Left forelimb (tissue), 1 donor: ENCODE results near the gene CCDC180.
A peak's percentile ranks its signal among the peaks of the same experiment; 100 is the strongest.
"Not testable (repeated sequence)": the region's sequence is repeated elsewhere in the genome, so short reads cannot be mapped to it uniquely, and the experiment has no call there.

ENCODE experiments used
- DNase-seq: peaks from one replicate; pipeline ENCODE4 v3.0.0-alpha.2; 2018; ENCODE audit warnings: low spot score

CCDC180 gene

GRCh38 chr9:97311798-97312500 is 4.5 kb downstream of the CCDC180 start:
- peak; percentile 52 for DNase-seq

- DNase-seq = no peak
Observed at GRCh38 chr9:97312556-97312955, 5.1 kb downstream of the CCDC180 start.

GRCh38 chr9:97313243-97313642 is 5.8 kb downstream of the CCDC180 start:
- DNase-seq = no peak

- DNase-seq = no peak
Observed at GRCh38 chr9:97313746-97314145, 6.3 kb downstream of the CCDC180 start.

GRCh38 chr9:97314503-97314902 is 7.0 kb downstream of the CCDC180 start:
- no peak for DNase-seq

GRCh38 chr9:97315550-97315949 is 8.1 kb downstream of the CCDC180 start:
- no peak for DNase-seq

- DNase-seq = no peak
Observed at GRCh38 chr9:97316904-97317303, 9.4 kb downstream of the CCDC180 start.

GRCh38 chr9:97318433-97318832 is 11.0 kb downstream of the CCDC180 start:
- DNase-seq = no peak

GRCh38 chr9:97319395-97319794 is 11.9 kb downstream of the CCDC180 start:
- no peak for DNase-seq

- no peak for DNase-seq
Observed at GRCh38 chr9:97320080-97320642, 12.7 kb downstream of the CCDC180 start.

GRCh38 chr9:97321251-97321650 is 13.8 kb downstream of the CCDC180 start:
- no peak for DNase-seq

GRCh38 chr9:97321691-97322090 is 14.2 kb downstream of the CCDC180 start:
- no peak for DNase-seq

GRCh38 chr9:97322105-97322504 is 14.6 kb downstream of the CCDC180 start:
- DNase-seq = no peak

- no peak for DNase-seq
Observed at GRCh38 chr9:97324954-97325353, 17.5 kb downstream of the CCDC180 start.

- no peak for DNase-seq
Observed at GRCh38 chr9:97327562-97327961, 20.1 kb downstream of the CCDC180 start.

- no peak for DNase-seq
Observed at GRCh38 chr9:97332993-97333392, 25.5 kb downstream of the CCDC180 start.

- DNase-seq = not testable (repeated sequence)
Observed at GRCh38 chr9:97335622-97336021, 28.2 kb downstream of the CCDC180 start.

GRCh38 chr9:97348871-97349270 is 41.4 kb downstream of the CCDC180 start:
- no peak for DNase-seq

- DNase-seq = no peak
Observed at GRCh38 chr9:97349400-97349799, 41.9 kb downstream of the CCDC180 start.

- DNase-seq = no peak
Observed at GRCh38 chr9:97354637-97355036, 47.2 kb downstream of the CCDC180 start.

GRCh38 chr9:97357056-97357455 is 49.6 kb downstream of the CCDC180 start:
- DNase-seq = no peak
